Left ventricle myocardium inferior (tissue), 1 donor: ENCODE results near the gene PHETA1. TPM values are rescaled to one million over a fixed set of nuclear protein-coding genes. Genes with fewer than 3 reads are reported as not detected.
"Not testable (repeated sequence)": the region's sequence is repeated elsewhere in the genome, so short reads cannot be mapped to it uniquely, and the experiment has no call there.

Experiments
- DNase-seq: peaks from one replicate; pipeline ENCODE4 v3.0.0-alpha.2; 2020
- H3K27ac ChIP-seq: fragments of 200-600 bp; replicated peaks from 2 replicates; pipeline ENCODE4 v1.8.0; 2021
- H3K27me3 ChIP-seq: fragments of 200-600 bp; 2 replicates; pipeline ENCODE4 v1.8.0; 2021; ENCODE audit warnings: low read depth
- H3K36me3 ChIP-seq: fragments of 200-600 bp; 2 replicates; pipeline ENCODE4 v1.8.0; 2021
- H3K4me1 ChIP-seq: fragments of 200-600 bp; 2 replicates; pipeline ENCODE4 v1.8.0; 2021
- H3K4me3 ChIP-seq: fragments of 200-600 bp; 2 replicates; pipeline ENCODE4 v1.8.0; 2021; ENCODE audit warnings: mild to moderate bottlenecking, moderate library complexity
- H3K9me3 ChIP-seq: fragments of 200-600 bp; replicated peaks from 2 replicates; pipeline ENCODE4 v1.8.0; 2021
- intact Hi-C: fragments of 100-400 bp; cut with micrococcal nuclease; formaldehyde crosslinking; loops from one replicate; pipeline ENCODE4 v1.11.0; 2022
- total RNA-seq: library from RNA; stranded (reverse); fragmentation: NEBNext Ultra II Directional; extraction: Animal tissue kit (Norgen Biotek cat#: 25700); gene quantifications from one replicate; pipeline ENCODE4 v1.2.1, GENCODE V29; 2021
- TF ChIP-seq, protein P1 (sequence below): fragments of 200-600 bp; IDR thresholded peaks from 2 replicates; pipeline ENCODE4 v1.8.0; 2021; ENCODE audit warnings: antibody characterized with exemption, mild to moderate bottlenecking, borderline replicate concordance
- donor health status: DM: no; HTN: yes; CAD: no; lungs with severe emphysema.

PHETA1 gene
- total RNA-seq, 1 donor from 2014 or later = 29.8 TPM

DNA sequence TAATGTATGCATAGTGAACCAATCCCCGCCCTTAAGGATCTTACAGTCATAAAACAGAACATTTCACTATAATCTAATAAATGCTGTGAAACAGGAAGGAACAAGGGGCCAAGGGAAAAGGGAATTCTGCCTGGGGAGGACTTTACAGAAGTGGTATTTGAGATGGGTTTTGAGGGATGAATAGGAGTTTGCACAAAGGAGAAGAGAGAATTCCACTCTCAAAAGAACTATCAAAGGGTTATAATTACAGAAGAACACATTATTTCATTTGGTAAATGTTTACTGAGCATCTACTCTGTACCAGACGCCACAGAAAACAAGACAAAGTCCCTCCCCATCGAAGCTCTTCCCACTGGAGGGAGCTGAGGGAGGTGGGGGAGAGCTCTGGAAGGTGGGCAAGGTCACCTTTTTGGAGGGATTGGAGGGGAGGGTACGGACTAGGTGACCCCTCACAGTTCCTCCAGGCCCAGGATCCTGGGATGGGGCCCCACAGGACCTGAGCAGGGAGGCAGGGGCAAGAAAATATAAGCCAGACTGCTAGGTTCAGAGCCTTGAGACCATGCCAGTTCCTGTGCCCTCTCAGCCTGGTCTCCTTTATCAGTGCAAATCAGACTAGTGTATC, 24.5 kb downstream of the PHETA1 start:
- H3K36me3 ChIP-seq = no peaks in the 10 kb centered on the region
- no peak for DNase-seq
- no peaks in the 10 kb centered on the region for H3K4me1 ChIP-seq
- TF ChIP-seq, protein P1, sequence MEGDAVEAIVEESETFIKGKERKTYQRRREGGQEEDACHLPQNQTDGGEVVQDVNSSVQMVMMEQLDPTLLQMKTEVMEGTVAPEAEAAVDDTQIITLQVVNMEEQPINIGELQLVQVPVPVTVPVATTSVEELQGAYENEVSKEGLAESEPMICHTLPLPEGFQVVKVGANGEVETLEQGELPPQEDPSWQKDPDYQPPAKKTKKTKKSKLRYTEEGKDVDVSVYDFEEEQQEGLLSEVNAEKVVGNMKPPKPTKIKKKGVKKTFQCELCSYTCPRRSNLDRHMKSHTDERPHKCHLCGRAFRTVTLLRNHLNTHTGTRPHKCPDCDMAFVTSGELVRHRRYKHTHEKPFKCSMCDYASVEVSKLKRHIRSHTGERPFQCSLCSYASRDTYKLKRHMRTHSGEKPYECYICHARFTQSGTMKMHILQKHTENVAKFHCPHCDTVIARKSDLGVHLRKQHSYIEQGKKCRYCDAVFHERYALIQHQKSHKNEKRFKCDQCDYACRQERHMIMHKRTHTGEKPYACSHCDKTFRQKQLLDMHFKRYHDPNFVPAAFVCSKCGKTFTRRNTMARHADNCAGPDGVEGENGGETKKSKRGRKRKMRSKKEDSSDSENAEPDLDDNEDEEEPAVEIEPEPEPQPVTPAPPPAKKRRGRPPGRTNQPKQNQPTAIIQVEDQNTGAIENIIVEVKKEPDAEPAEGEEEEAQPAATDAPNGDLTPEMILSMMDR = no peak
- H3K4me3 ChIP-seq = no peak overlapping the region
- H3K27ac ChIP-seq = no peak overlapping the region
- peaks cover 25% of the 10 kb centered on the region for H3K9me3 ChIP-seq
- intact Hi-C loops = no loop called here
- no peaks in the 10 kb centered on the region for H3K27me3 ChIP-seq

DNA sequence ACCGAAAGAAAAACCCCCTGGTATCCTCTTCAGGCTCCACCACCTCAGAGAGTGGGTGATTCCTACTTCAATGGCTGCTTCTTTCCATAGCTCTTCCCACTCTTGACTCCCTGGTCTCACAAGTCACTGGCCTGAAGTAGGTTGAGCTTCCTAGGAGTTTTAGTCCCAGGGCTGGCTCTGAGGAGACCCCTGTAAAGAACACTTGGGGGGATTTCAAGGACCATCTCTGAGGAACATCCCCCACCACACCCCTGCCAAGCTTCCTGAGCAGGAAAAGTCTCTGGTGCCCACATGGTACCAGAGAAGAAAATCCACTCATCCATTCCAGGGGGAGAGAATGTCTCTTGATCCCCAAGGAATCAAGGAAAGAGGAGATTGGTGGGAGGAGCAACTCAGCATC, 25.7 kb downstream of the PHETA1 start:
- intact Hi-C loops = no loop called here
- no peaks in the 10 kb centered on the region for H3K36me3 ChIP-seq
- no peak overlapping the region for H3K4me3 ChIP-seq
- H3K27ac ChIP-seq = no peak overlapping the region
- TF ChIP-seq, protein P1 = no peak
- H3K27me3 ChIP-seq = no peaks in the 10 kb centered on the region
- DNase-seq = no peak
- peaks cover 13% of the 10 kb centered on the region for H3K9me3 ChIP-seq
- H3K4me1 ChIP-seq = no peaks in the 10 kb centered on the region

DNA sequence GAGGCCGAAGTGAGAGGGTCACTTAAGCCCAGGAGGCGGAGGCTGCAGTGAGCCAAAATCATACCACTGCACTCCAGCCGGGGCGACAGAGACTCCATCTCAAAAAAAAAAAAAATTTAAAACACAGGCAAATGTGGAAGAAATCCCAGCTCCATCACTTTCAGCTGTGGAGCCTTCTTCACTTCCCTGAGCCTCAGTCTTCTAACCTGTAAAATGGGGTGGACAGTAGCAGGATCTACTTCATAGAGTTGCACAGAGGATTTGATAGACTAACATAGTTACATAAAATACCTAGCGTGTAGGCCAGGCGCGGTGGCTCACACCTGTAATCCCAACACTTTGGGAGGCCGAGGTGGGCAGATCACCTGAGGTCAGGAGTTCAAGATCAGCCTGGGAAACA, 26.5 kb downstream of the PHETA1 start:
- intact Hi-C loops = no loop called here
- DNase-seq = no peak
- no peaks in the 10 kb centered on the region for H3K36me3 ChIP-seq

DNA sequence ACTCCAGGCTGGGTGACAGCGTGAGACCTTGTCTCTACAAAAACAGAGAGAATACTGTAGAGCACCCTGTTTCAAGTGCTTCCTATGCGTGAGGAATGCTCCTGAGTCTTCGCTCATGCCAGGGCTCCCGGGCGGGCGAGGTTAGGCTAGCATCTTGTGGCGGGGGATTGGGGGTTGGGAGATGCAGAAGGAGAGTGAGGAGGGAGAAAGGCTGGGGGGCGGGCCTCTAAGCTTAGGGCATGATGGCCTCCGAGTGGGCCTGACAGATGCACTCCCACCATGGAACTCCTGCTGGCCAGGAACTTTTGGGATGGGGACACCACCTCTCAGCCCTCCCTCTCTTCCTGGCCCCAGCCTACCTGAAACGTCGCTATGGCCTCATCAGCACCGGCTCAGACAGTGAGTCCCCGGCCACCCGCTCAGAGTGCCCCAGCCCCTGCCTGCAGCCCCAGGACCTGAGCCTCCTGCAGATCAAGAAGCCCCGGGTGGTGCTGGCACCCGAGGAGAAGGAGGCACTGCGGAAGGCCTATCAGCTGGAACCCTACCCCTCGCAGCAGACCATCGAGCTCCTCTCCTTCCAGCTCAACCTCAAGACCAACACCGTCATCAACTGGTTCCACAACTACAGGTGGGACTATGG, 27.3 kb downstream of the PHETA1 start:
- no peaks in the 10 kb centered on the region for H3K36me3 ChIP-seq
- no peak overlapping the region for H3K4me3 ChIP-seq
- no peaks in the 10 kb centered on the region for H3K9me3 ChIP-seq
- intact Hi-C loops = no loop called here
- TF ChIP-seq, protein P1 = no peak
- H3K4me1 ChIP-seq = no peaks in the 10 kb centered on the region
- no peak for DNase-seq
- H3K27ac ChIP-seq = no peak overlapping the region
- no peaks in the 10 kb centered on the region for H3K27me3 ChIP-seq

More for the DNA sequence above, 26.5 kb downstream of the PHETA1 start:
- H3K4me3 ChIP-seq = no peak overlapping the region
- H3K27ac ChIP-seq = no peak overlapping the region
- H3K4me1 ChIP-seq = no peaks in the 10 kb centered on the region
- no peaks in the 10 kb centered on the region for H3K27me3 ChIP-seq
- TF ChIP-seq, protein P1 = no peak
- H3K9me3 ChIP-seq = peaks cover 5% of the 10 kb centered on the region

DNA sequence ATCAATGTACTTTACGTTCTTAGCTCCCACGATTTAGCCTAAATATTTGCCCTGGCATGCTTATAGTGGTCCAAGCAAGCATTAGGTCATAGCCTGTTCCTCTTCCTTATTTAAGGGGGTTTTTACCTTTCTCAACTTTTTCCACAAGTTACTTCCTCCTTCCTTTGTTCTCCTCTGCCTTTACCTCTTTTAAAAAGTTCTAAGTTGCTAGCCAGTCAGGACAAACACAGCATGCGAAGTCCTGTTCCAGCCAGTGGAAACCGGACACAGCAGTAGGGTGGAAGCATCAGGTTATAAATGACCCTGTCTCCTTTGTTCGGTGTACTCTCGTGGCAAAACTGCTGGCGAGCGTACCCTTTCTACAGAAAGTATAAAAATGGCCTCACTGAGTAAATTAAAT, 28.2 kb downstream of the PHETA1 start:
- H3K4me1 ChIP-seq, DNase-seq, H3K4me3 ChIP-seq, H3K9me3 ChIP-seq, H3K27me3 ChIP-seq, intact Hi-C loops, H3K36me3 ChIP-seq, H3K27ac ChIP-seq: not testable (repeated sequence)

DNA sequence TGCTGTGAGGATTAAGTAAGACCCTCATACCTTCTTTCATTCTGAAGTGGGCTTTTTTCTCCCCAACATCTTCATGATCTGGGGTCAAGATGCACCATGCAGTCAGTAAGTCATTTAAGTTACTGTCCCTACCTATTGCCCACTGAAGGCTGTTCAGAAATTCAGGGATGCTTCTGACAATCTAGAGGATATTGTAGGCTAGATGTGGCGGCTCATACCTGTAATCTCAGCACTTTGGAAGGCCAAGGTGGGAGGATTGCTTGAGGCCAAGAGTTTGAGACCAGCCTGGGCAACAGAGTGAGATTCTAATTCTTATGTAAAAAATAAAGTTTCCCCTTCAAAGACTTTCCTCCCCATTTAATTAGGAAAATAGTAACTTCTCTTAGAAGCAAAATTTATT, 28.7 kb downstream of the PHETA1 start:
- no peak for DNase-seq
- no peaks in the 10 kb centered on the region for H3K27me3 ChIP-seq
- no peaks in the 10 kb centered on the region for H3K4me1 ChIP-seq
- intact Hi-C loops = no loop called here
- no peak overlapping the region for H3K27ac ChIP-seq
- TF ChIP-seq, protein P1 = no peak
- H3K4me3 ChIP-seq = no peak overlapping the region
- H3K36me3 ChIP-seq = no peaks in the 10 kb centered on the region
- H3K9me3 ChIP-seq = no peaks in the 10 kb centered on the region
